Erythroblast (primary cell): ENCODE measurements around the gene ADAM23.

Experiments
- GATA1 ChIP-seq: IDR thresholded peaks from 2 replicates; pipeline ENCODE4 v1.6.1; 2011; ENCODE audit warnings: low read depth, mild to moderate bottlenecking, control low read depth, low read length, moderate library complexity
- POLR2A ChIP-seq: IDR thresholded peaks from 2 replicates; pipeline ENCODE4 v1.6.1; 2011; ENCODE audit warnings: mild to moderate bottlenecking, low read length

GRCh38 chr2:206543073-206543472 lies 99.7 kb downstream of the ADAM23 start:
- TF ChIP-seq POLR2A (no peak), GATA1 (no peak)
